Ascending aorta (tissue), 2 donors: ENCODE data around the gene CYREN. TPM values are rescaled to one million over a fixed set of nuclear protein-coding genes. Genes with fewer than 3 reads are reported as not detected.
A peak's percentile ranks its signal among the peaks of the same experiment; 100 is the strongest.

ENCODE experiments used
- DNase-seq, 2 donors: peaks; one replicate each; pipeline ENCODE4 v3.0.0-alpha.2; 2019; ENCODE audit warnings: low spot score in 2 of 2
- H3K27ac ChIP-seq, 2 donors: fragments of 200-600 bp; sonication (generic); one replicate each; pipeline ENCODE4 v1.5.1; 2016 to 2017; ENCODE audit warnings: mild to moderate bottlenecking in 1 of 2
- H3K27me3 ChIP-seq: fragments of 200-600 bp; sonication (generic); one replicate; pipeline ENCODE4 v1.5.1; 2017
- H3K36me3 ChIP-seq, 2 donors: fragments of 200-600 bp; sonication (generic); one replicate each; pipeline ENCODE4 v1.5.1; 2016
- H3K4me1 ChIP-seq, 2 donors: fragments of 200-600 bp; sonication (generic); one replicate each; pipeline ENCODE4 v1.5.1; 2016 to 2017; ENCODE audit warnings: mild to moderate bottlenecking in 1 of 2
- H3K4me3 ChIP-seq, 2 donors: fragments of 200-600 bp; sonication (generic); one replicate each; pipeline ENCODE4 v1.5.1; 2016 to 2017; ENCODE audit warnings: mild to moderate bottlenecking in 1 of 2
- H3K9me3 ChIP-seq, 2 donors: fragments of 200-600 bp; sonication (generic); one replicate each; pipeline ENCODE4 v1.5.1; 2016
- CTCF ChIP-seq, 3 experiments: fragments of 200-600 bp in 2 of 3; fragments of 450-650 bp in 1 of 3; sonication (generic) in 2 of 3; IDR thresholded peaks; one replicate each; pipeline ENCODE4 v1.5.1; 2016 to 2019; ENCODE audit warnings: antibody characterized with exemption in 3 of 3, mild to moderate bottlenecking in 1 of 3, moderate library complexity in 1 of 3
- intact Hi-C: fragments of 100-400 bp; cut with DNase I; formaldehyde crosslinking; loops from one replicate; pipeline ENCODE4 v1.15.1; 2023
- total RNA-seq: library from RNA; depleted of rRNA; stranded (reverse); fragments of >200 nt; gene quantifications from one replicate; pipeline ENCODE4 v1.1.0, GENCODE V29; 2016

Gene CYREN
- total RNA-seq, 1 donor from 2014 or later = 21.6 TPM

- H3K9me3 ChIP-seq = no peaks in the 10 kb centered on the region
- DNase-seq = peak in 1 of 2 donors; percentile 24
- intact Hi-C loops = no loop called here
- H3K4me3 ChIP-seq = no peak overlapping the region
- no peak overlapping the region for H3K27ac ChIP-seq
- no peak for TF ChIP-seq CTCF (IDR thresholded peaks at IDR 0.05)
- peaks cover 51 to 61% of the 10 kb centered on the region in 2 donors for H3K36me3 ChIP-seq
- H3K4me1 ChIP-seq = no peaks in the 10 kb centered on the region
- H3K27me3 ChIP-seq = no peaks in the 10 kb centered on the region
Measured at GRCh38 chr7:135199439-135199838, 28.9 kb upstream of the CYREN start.

DNA sequence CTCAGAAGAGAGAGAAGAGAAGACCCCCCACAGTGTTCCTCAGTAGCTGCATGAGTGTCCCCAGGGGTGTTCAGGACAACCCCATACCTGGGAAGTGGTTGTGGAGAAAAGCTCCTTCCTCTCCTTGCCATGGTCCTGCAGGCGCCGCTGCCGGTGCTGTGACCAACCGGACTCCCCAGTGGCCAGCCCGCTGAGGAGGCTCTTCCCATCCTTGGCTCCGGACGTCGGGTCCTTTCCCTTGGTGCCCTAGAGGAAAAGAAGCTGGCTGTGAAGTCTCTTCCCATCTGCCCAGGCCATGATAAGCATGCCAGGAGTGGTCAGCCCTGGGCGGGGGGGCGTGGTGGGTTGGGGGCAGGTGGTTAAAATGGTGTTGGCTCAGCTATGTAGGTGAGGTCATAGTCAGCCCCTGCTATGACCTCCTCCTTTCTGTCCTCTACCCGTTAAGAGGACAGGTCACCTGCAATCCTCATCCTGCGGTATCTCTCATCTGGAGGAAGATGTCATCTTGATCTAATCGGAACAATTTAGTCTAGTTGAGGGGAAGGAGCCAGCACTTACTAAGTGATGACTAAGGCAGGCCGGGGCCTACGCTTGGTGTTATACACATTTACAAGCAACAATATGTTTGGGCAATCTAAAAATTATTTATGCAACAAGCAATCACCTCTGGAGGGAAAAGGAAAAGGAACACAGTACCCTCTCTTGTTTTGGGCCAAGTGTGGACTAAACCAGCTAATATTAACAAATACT lies 27.6 kb upstream of the CYREN start:
- Histone ChIP-seq H3K27ac (no peak overlapping the region), H3K36me3 (peaks cover 51 to 71% of the 10 kb centered on the region in 2 donors), H3K27me3 (no peaks in the 10 kb centered on the region), H3K9me3 (no peaks in the 10 kb centered on the region), H3K4me1 (no peaks in the 10 kb centered on the region), H3K4me3 (no peak overlapping the region)
- DNase-seq = peak in 1 of 2 donors; percentile 40
- intact Hi-C loops = no loop called here
- no peak for TF ChIP-seq CTCF (IDR thresholded peaks at IDR 0.05)

DNA sequence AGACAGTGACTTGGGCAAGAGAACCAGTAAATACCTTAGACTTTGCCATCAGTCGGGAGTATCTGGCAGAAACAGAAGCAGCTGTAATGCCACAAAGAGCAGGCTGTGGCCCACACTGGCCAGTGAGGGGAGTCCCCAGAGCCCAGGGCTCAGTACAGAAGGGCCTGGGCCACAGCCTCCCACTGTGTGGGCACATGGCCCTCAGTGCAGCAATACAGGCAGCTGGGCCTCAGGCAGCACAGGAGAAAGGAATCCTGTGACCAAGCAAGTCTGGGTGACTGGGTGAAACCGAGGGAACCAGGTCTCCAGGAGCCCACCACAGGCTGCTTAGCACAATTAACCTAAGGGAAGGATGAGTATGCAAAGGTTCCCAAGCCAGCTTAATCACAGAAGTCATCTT lies 26.8 kb upstream of the CYREN start:
- no peak overlapping the region for H3K4me3 ChIP-seq
- H3K27me3 ChIP-seq = no peaks in the 10 kb centered on the region
- intact Hi-C loops = no loop called here
- no peak overlapping the region for H3K27ac ChIP-seq
- no peaks in the 10 kb centered on the region for H3K4me1 ChIP-seq
- peak in 1 of 2 donors; percentile 21 for DNase-seq
- no peaks in the 10 kb centered on the region for H3K9me3 ChIP-seq
- peaks cover 53 to 77% of the 10 kb centered on the region in 2 donors for H3K36me3 ChIP-seq
- TF ChIP-seq CTCF (IDR thresholded peaks at IDR 0.05) = no peak

- DNase-seq = peak in 1 of 2 donors; percentile 48
- intact Hi-C loops = no loop called here
- H3K27me3 ChIP-seq = no peaks in the 10 kb centered on the region
- no peak overlapping the region for H3K4me3 ChIP-seq
- no peak overlapping the region for H3K27ac ChIP-seq
- no peaks in the 10 kb centered on the region for H3K4me1 ChIP-seq
- no peaks in the 10 kb centered on the region for H3K9me3 ChIP-seq
- peaks cover 55 to 81% of the 10 kb centered on the region in 2 donors for H3K36me3 ChIP-seq
- no peak for TF ChIP-seq CTCF (IDR thresholded peaks at IDR 0.05)
Measured at GRCh38 chr7:135195968-135196629, 25.6 kb upstream of the CYREN start.

DNA sequence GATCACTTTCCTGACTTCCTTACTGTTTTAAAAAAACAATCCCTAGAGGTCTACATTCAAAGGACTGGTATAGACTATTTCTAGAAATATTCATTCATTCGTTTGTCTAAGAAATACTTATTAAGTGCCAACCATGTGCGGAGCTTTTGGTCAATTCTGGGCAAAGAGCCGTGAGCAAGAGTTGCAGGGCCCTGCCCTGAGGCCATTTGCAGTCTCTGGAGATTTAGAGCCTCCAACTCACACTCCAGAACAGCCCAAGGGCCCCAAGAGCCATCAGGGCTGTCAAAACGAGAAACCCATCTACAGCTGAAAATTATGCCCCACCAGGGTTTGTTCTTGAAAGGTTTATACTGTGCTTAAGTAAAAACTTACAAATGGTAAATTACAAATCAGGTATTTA lies 24.6 kb upstream of the CYREN start:
- no peaks in the 10 kb centered on the region for H3K27me3 ChIP-seq
- no peak for TF ChIP-seq CTCF (IDR thresholded peaks at IDR 0.05)
- intact Hi-C loops = no loop called here
- H3K4me1 ChIP-seq = no peaks in the 10 kb centered on the region
- DNase-seq = peak in 1 of 2 donors; percentile 16
- no peak overlapping the region for H3K4me3 ChIP-seq
- H3K9me3 ChIP-seq = no peaks in the 10 kb centered on the region
- peaks cover 55 to 81% of the 10 kb centered on the region in 2 donors for H3K36me3 ChIP-seq
- H3K27ac ChIP-seq = no peak overlapping the region
